HG03460 (cell line): ENCODE results near the gene MAP3K1.
A peak's percentile ranks its signal among the peaks of the same experiment; 100 is the strongest.
"Not testable (repeated sequence)": the region's sequence is repeated elsewhere in the genome, so short reads cannot be mapped to it uniquely, and the experiment has no call there.

Experiments
- ATAC-seq: cut with Tn5 transposase; IDR thresholded peaks from one replicate; pipeline ENCODE4 v1.9.1; 2021; ENCODE audit not compliant: unreplicated experiment

The MAP3K1 gene

DNA sequence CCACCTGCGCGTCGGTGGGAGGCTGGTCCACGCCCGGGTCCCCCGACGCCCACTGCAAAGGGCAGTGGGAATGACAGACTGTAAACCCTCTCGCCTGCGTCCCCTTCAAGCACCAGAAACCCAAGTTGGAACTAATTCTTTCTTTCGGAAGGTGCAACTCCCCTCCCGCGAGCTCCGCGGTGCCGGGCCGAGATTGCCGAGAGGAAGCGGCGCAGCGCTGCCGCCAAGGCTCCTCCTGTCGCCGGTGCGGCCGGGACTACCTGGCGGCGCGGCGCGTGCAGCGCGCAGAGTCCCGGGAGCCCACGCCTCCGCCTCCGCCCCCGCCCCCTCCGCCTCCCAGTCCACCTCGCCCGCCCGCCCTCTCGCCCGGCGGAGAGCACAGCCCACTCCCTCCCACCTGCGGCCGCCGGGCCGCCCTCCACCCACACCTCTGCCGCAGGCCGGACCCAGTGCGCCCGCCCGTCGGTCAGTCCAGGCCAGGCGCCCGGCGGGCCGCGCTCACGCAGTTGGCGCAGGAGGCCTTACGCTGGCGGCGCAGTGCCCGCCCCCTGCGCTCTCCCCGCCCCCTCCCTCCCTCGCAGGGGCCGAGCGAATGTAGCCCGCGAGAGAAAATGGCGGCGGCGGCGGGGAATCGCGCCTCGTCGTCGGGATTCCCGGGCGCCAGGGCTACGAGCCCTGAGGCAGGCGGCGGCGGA lies at the start of gene MAP3K1:
Gene MAP3K1, plus strand, starts transcription at position 587 of the 695 bp plus-strand sequence. Its CDS starts 25 bp downstream, at position 612.
- peak; percentile 44 for ATAC-seq

DNA sequence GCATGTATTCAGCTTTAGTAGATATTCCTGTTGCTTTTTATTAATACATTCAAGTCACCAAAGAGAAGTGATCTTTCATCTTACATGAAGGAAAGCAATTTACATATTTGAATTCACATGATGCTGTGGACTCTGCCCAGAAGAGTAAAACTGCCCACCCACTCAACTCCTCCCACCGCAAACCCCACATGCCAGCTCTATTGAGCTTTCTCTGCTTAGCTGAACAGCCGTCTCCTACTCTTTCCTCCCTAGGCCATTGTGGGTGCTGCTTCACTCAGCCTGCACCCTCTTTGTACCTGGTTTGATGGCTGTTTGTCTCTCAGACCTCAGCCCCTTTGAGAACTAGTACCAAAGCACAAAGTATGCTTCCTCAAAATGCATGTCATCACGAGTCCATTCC lies 48.4 kb upstream of the MAP3K1 start:
- no peak for ATAC-seq

DNA sequence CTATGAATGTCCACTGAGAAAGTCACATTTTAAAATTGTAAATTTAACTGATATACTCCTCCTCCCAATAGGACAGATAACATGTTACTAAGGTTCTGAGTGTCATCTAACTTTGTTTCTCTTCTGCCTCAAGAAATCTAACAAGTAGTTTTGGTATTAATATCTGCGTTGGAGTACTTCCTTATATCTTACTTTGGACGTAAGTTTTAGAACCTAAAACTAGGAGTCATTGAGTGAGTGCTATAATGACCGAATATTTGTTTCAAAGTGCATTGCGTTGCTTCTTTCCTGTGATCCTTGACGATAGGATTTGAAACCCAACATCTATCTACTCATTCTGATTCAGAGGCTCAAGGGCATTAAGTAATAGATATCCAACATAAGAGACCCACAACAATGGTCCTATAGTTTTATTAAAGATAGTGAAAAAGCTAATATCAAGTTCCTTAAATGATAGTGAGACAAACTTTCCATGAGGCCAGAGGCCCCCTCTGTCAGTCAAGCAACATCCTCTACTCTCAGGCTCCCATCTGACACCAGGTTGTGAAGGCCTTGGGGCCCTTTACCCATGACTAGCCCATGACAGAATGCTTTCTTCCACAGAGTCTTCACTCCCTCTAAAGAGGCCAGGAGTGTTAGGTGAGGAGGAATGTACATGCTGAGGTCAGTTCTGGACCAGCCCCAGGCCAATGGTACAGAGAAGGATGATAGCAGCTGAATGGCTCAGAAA lies 45.3 kb upstream of the MAP3K1 start:
- no peak for ATAC-seq

DNA sequence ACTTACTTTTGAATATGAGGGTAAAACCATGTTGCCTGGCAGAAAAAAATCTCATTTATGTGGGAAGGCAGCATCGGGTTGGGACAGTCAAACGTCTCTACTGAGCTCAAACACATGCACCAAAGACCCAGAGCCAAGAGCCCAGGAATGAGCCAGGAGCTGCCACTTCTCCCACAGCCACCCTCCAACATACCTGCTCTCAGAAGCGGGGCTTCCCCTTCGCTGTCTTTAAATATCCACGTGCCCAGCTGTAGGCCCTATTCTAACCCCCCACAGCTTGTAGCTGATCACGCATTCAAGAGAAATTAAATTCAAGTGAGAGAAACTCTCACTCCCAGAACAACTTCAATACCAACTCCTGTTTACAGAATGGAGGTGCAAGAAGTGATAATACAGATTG lies 42.6 kb upstream of the MAP3K1 start:
- ATAC-seq = no peak

DNA sequence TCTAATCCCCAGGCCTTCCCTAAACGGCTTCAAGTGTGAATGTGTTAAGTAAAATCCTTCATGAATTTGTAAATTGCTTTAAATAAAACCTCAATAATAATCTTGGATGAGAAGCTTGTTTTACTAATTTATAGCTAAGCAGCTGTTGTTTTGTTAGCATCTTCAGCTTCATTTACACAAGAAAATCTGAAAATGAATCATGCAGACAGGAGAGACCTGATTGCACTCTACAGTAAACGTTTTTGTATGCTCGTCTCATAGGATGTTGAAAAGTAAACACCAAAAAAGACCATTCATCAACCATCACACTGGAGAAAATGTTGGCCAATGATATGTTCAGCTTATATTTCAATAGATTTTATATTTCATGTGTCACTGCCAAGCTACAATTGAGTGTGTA lies 40.4 kb upstream of the MAP3K1 start:
- ATAC-seq = no peak

DNA sequence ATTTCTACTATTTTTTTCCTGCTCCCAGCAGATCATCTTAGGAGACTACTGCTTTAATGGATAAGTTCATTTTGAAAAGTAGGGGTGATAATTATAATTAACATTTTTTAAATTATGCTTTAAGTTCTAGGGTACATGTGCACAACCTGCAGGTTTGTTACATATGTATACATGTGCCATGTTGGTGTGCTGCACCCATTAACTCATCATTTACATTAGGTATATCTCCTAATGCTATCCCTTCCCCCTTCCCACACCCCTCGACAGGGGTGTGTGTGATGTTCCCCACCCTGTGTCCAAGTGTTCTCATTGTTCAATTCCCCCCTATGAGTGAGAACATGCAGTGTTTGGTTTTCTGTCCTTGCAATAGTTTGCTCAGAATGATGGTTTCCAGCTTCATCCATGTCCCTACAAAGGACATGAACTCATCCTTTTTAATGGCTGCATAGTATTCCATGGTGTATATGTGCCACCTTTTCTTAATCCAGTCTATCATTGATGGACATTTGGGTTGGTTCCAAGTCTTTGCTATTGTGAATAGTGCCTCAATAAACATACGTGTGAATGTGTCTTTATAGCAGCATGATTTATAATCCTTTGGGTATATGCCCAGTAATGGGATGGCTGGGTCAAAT lies 39.0 kb upstream of the MAP3K1 start:
- not testable (repeated sequence) for ATAC-seq

DNA sequence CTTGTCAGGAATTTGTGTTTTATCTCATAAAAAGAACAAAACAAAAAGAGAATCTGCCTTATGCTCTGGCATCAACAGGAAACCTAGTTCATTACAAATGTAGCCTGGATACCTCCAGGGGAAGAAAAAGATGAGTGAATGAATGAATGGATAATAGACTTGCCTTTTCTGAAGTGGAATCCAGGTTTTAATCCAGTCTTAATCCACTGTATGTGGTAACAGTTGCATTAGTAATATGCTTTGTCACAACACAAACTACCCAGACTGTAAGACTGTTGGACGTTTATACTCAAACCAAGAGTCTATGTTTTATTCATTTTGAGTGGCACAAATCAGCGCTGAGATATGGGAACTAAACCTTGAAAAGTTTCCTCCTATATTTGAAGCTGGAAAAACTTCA lies 32.1 kb upstream of the MAP3K1 start:
- ATAC-seq = no peak

DNA sequence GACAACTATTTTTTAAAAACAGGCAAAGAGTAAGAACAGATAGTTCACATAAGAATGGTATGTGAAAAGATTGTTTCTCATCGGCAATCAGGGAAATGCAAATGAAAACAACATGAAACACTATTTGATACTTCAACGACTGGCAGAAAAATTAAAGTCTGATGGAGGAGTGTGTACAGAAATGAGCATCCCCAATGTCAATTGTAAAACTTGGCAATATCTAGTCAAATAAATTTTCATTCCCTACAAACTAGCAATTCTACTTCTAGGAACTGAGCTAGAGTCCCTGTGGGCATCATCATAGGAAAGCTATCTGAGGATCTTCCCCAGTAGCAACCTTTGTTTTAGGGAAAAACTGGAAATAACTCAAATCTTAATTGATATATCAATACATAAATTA lies 29.0 kb upstream of the MAP3K1 start:
- ATAC-seq = no peak

DNA sequence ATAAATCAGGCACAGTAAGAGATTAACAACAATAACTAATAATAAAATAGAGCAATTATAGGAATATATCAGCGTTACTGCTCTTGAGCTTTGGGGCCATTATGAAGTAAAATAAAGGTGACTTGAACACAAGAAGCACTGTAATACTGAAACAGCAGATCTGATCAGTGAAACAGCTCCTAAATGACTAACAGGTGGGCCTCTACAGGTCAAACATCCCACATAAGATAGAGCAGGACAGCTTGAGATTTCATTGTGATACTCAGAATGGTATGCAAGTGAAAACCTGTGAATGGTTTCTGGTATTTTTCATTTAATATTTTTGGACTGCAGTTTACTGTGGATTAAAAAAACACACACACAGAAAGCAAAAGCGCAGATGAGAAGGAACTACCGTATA lies 24.0 kb upstream of the MAP3K1 start:
- no peak for ATAC-seq

DNA sequence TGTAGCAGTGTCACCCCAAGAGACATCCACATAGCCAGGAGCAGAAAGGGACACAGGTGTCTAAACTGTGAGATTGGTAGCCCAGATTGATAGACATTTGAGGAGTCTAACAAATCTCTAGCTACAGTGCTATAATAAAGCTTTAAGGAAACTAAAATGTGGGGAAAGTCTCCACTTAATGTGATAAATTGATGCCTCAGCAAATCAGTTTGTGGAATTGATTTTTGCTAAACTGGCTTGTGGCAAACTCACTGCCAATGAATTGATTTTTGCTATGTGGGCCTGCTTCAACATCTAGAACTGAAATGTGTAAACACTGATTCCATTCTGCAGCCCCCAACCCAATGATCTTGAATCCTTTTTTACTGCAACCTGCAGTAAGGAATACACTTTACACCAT lies 16.8 kb upstream of the MAP3K1 start:
- ATAC-seq = no peak

DNA sequence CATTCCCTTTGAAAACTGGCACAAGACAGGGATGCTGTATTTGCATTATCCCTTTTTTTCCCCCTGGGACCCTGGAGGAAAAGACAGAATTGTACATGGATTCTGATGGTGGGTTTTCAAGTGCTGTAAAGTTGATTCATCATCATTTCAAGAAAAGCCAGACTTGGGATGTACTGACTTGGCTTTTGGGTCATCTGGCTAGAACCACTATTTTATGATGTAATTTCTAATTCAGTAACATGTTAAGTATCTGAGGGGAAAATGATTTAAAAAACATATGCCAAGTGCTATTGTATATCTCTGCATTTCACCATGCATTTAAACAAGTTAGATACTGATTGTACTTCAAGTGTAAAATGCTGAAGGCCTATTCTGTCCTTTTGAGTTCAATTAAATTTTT lies 15.2 kb upstream of the MAP3K1 start:
- ATAC-seq = no peak

DNA sequence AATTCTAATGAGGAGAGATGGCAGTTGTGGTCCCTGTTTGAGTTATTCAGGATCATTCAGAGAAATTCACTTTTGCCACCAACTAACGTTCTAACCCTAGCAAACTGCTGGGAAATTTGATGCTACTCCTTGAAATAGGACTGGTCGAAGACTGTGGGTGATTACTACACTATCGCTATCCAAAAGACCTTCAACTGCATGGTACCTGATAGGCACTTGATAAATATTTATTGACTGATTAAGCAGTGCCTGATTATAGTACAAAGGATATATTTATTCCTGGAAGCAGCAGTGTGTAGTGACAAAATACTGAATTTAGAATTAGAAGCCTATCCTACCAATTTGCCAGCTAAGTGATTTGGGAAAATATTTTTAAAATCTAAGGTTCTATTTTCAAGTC lies 14.1 kb upstream of the MAP3K1 start:
- no peak for ATAC-seq

DNA sequence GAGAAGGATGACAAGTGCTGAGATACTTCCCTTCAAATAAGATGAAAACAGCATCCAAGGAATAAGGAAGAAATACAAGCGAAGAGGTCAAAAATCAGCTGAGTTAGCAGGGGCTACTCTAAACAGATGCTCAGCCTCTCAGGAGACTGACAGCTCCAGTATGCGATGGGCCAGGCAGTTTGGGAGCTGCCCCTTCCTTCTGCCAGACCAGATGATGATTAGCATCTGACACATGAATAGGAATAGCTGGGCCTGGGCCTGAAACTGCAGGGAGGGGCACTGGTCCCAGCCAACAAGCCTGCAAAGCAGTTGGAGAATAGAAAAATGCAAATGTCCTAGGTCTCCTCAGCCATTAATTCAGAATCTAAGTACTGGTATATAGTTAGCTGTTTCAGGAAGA lies 13.1 kb upstream of the MAP3K1 start:
- no peak for ATAC-seq

DNA sequence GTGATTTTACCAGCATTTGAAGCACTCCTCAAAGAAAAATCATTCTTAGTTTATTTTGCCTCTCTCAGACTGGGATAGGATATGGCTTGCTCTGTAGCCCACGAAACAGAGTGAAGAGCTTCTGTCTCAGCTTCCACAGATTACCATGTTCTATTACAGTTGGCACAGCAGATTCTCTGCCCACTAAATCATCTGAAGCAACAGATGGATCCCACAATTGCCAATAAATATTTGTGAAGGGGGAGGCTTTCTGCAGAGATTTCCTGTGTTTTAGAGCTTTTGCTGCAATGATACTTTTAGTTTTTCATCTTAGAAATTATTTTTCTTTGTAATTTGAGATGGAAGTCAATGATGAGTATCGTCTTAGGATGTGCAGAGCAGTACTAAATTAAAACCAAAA lies 12.3 kb upstream of the MAP3K1 start:
- ATAC-seq = no peak

DNA sequence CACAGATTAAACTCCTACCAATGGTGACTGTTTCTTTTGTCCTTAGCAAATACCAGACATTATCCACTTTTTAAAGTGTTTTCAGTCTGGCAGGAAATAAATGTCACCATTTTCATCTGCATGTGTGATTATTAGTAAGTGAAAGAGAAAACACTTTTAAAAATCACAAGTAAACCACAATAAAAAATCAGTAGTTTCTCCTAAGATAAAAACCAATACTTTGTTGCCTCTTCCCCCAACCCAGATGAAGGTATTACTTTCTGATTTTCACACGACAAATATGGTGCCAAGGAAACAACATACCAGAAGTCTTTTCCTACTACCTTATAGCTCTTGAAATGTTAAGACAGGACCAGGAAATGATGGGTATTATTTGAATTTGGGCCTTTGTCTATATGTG lies 11.5 kb upstream of the MAP3K1 start:
- ATAC-seq = no peak

DNA sequence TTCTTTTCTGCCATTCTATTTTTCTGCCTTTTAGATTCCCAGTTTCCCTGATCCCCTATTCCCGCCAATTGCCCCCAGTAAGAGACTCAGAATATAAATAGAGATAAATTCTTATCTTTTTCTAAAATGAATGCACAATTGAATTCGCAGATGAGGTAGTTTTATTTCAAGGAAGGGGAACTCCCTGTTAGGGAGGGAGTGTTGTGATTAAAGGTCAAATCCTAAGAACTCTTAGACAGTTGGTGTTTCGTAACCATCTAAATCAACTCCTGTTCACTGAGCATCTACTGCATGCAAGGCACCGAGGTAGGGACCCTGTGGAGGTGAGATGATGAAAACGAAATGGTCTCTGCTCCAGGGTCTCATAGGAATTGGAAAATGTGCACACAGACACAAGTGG lies 7.7 kb upstream of the MAP3K1 start:
- ATAC-seq = no peak

DNA sequence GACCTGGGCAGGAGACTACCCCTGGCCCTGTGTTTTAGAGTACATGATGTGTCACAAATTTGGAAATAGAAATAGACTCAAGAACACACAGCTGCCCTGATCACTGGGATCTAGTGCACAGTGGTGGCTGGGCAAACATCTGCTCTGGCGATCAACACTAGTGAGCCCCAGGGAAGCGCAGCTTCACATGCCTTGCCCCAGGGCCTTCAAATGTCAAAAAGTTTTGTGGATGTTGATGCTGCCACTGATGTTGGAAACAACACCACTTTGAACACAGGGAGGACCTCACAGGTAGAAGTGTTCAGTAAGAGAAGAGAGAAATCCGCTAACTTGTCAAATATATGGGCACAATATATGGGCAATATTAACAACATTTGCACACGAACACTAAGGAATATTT lies 7.1 kb upstream of the MAP3K1 start:
- no peak for ATAC-seq

DNA sequence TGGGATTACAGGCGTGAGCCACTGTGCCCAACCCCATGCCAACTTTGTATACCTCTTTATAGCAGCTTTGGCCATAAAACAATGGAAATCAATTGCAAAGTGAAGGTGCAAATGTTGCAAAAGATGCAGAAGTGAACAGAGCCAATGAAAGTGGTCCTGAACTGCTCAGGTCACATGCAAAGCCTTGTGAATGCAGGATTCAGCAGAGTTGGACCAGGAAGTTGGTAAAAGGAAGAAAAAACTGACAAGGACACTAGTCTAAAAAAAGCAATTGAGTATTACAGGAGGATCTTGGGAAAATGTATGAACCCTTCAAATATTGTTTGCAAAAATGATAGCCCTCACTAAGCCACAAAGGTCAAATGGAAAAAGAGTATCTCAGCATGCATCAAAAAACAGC lies 4.5 kb upstream of the MAP3K1 start:
- no peak for ATAC-seq

DNA sequence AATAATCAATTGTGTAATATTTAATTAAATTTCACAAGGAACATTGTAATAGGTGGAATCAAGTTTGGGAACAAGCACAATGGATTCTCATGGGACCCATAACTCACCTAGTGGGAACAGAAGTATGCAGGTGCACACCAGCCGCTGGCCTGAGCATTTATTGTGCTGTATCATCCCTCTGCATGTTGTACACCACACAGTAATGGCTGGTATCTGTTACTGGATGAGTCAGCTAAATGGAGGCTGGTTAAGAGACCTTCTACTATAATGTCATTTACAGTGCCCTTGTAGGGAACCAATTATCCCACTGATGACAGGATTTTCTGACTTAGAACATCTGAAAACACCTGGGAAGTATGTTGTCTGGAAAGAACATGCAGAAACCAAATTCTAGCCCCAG lies 3.2 kb upstream of the MAP3K1 start:
- no peak for ATAC-seq

DNA sequence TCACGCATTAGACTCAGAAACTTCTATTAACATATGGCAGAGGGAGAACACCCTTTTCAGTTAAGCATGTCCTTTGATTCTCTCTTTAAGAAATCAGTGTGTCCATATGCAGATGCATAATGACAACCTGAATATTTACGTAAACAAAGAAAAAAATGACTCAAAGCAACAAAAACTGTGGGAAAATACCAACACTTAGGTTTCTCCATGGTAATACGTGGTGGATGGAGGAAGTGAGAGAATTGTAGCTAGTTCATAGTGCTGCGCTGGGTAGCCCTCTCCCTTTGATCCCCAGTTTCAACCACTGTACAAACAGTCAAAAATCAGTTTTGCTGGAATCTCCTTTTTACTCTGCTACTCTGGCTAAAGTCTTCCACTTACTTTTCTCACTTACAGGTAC lies 2.0 kb upstream of the MAP3K1 start:
- ATAC-seq = no peak

DNA sequence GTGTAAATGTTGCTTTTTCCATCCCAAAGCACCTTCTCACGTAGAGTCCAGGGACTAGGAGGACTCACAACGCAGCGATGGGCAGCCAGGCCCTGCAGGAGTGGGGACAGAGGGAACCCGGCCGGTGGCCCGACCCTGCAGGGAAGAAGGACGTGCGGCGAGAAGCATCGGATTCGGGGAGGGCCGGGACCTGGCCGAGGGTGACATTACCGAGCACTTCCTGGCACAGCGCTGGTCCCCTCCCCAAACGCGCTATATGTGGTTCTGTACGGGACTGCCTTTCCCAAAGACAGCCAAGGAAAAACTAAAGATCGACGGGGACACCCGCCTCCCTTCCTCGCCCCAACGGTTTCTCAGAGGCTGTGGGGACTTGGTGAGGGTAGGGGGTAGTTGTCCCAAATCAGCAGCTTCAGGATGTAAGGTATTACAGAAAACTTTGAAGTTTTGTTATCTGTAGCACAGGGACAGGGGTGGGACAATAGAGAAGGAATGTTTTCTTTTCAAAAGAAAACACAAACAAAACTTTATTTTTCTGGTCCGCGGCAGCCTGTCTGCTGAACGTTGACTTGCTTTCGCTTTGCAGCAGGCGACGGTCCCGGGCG lies 887 bp upstream of the MAP3K1 start:
- no peak for ATAC-seq
